Lung (tissue), 12 donors: ENCODE results near the gene RTP5. TPM values are rescaled to one million over a fixed set of nuclear protein-coding genes. Genes with fewer than 3 reads are reported as not detected.

Experiments
- ATAC-seq: fragments of 200-7000 bp; cut with Tn5 transposase; one replicate; pipeline ENCODE4 v1.9.1; 2020; ENCODE audit warnings: moderate number of reproducible peaks; ENCODE audit not compliant: insufficient read depth, low FRiP score
- DNase-seq, 3 donors: peaks; one replicate each; pipeline ENCODE4 v3.0.0-alpha.2; 2013 to 2017
- H3K27ac ChIP-seq, 2 donors: one replicate each; pipeline ENCODE4 v1.5.1; 2013; ENCODE audit warnings: mild to moderate bottlenecking in 2 of 2, moderate library complexity in 2 of 2, control low read depth in 1 of 2, inconsistent platforms in 1 of 2, low read depth in 1 of 2, low read length in 1 of 2
- H3K27me3 ChIP-seq, 3 donors: one replicate each; pipeline ENCODE4 v1.5.1; 2013; ENCODE audit warnings: low read length in 2 of 3; ENCODE audit not compliant: control insufficient read depth in 3 of 3, insufficient read depth in 3 of 3
- H3K36me3 ChIP-seq, 4 donors: one replicate each; pipeline ENCODE4 v1.5.1; 2013; ENCODE audit warnings: low read length in 4 of 4, mild to moderate bottlenecking in 1 of 4, moderate library complexity in 1 of 4; ENCODE audit not compliant: control insufficient read depth in 4 of 4, insufficient read depth in 4 of 4
- H3K4me1 ChIP-seq, 5 donors: one replicate each; pipeline ENCODE4 v1.5.1; 2013; ENCODE audit warnings: low read length in 5 of 5, mild to moderate bottlenecking in 2 of 5, moderate library complexity in 1 of 5; ENCODE audit not compliant: control insufficient read depth in 5 of 5, insufficient read depth in 5 of 5
- H3K4me3 ChIP-seq: one replicate; pipeline ENCODE4 v1.5.1; 2013; ENCODE audit warnings: mild to moderate bottlenecking, control low read depth, moderate library complexity
- H3K9ac ChIP-seq, 2 donors: one replicate each; pipeline ENCODE4 v1.5.1; 2013; ENCODE audit warnings: low read length in 2 of 2, control low read depth in 1 of 2; ENCODE audit not compliant: insufficient read depth in 1 of 2
- H3K9me3 ChIP-seq, 4 donors: one replicate each; pipeline ENCODE4 v1.5.1; 2013; ENCODE audit warnings: low read length in 3 of 4, mild to moderate bottlenecking in 1 of 4, moderate library complexity in 1 of 4; ENCODE audit not compliant: control insufficient read depth in 4 of 4, insufficient read depth in 3 of 4
- WGBS, 2 donors: extraction: QIAGEN DNeasy Blood & Tissue Kit; methylation state at CpG; one replicate each; pipeline ENCODE4 v1.1.7; 2013; 5-methylcytosine and 5-hydroxymethylcytosine counted together
- polyA plus RNA-seq, 2 donors: library from polyadenylated mRNA; stranded (reverse); fragments of 200-250 nt; gene quantifications; one replicate each; pipeline ENCODE4 v1.2.1, GENCODE V29; 2013
- total RNA-seq, 2 donors: library from RNA; depleted of rRNA in 1 of 2; stranded (reverse); fragments of >200 nt in 1 of 2; gene quantifications; one replicate each; pipeline ENCODE4 v1.2.1, GENCODE V29; 2014 to 2021
- TF ChIP-seq, protein P1 (sequence below): IDR thresholded peaks from 2 replicates; pipeline ENCODE4 v1.5.1; 2012; ENCODE audit warnings: mild to moderate bottlenecking; ENCODE audit errors: control extremely low read depth, extremely low read depth
- donor health status: control.
- donor health status: control.
- donor health status: Bipolar disorder and iron deficiency.
- donor health status: healthy.
- donor health status: DM: yes; HTN: yes; CAD: no.

RTP5 gene
- total and polyA plus RNA-seq, 4 donors = 0.08 to 0.13 (median 0.09) TPM; not detected in 1

GRCh38 chr2:241894056-241894641 lies 24.6 kb downstream of the RTP5 start:
- no peak overlapping the region for H3K27ac ChIP-seq
- H3K27me3 ChIP-seq = no peaks in the 10 kb centered on the region
- WGBS, 2 donors = 92% methylated on average over 22 to 23 of the region's 23 CpGs
- TF ChIP-seq, protein P1, sequence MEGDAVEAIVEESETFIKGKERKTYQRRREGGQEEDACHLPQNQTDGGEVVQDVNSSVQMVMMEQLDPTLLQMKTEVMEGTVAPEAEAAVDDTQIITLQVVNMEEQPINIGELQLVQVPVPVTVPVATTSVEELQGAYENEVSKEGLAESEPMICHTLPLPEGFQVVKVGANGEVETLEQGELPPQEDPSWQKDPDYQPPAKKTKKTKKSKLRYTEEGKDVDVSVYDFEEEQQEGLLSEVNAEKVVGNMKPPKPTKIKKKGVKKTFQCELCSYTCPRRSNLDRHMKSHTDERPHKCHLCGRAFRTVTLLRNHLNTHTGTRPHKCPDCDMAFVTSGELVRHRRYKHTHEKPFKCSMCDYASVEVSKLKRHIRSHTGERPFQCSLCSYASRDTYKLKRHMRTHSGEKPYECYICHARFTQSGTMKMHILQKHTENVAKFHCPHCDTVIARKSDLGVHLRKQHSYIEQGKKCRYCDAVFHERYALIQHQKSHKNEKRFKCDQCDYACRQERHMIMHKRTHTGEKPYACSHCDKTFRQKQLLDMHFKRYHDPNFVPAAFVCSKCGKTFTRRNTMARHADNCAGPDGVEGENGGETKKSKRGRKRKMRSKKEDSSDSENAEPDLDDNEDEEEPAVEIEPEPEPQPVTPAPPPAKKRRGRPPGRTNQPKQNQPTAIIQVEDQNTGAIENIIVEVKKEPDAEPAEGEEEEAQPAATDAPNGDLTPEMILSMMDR = no peak
- no peak overlapping the region for H3K4me3 ChIP-seq
- H3K36me3 ChIP-seq = no peaks in the 10 kb centered on the region
- H3K9ac ChIP-seq = no peak overlapping the region
- H3K4me1 ChIP-seq = peaks cover 0 to 12% (median 0%) of the 10 kb centered on the region in 5 donors
- no peaks in the 10 kb centered on the region for H3K9me3 ChIP-seq
- ATAC-seq = no peak
- DNase-seq = no peak

DNA sequence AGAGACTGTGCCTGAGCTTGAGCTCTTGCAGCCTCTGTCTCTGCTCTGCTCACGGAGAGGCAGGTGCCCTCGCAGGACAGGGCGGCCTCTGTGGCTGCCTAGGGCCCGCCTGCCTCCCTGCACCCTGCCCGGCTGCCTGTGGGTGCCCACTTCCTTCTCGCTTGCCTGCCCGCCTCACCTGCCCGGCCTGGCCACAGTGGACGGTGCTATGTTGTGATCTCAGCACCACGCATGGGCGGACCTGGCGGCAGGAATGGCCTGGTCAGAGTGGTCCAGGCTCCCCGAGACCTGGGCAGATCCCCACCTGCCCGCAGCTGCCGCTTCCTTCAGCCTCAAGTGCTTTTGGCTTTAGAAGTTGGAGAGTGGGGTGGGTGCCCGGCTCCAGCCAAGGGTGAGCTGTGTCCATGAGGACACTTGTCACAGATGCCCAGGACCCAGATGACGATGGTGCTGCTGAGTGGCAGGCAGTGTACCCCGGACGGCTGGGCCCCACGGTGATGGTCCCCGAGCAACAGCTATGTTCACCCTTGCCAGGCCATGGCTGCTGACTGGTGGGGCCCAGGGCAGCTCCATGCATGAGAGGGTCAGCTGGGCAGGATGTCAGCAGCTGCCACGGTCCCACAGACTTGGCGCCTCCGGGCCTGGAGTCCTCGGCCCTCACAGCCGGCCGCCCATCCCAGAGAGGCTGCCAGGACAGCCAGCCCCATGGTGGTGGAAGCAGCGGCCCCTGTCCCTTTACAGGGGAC lies 25.3 kb downstream of the RTP5 start:
- no peak for DNase-seq
- Histone ChIP-seq H3K9me3 (no peaks in the 10 kb centered on the region), H3K4me3 (no peak overlapping the region), H3K9ac (no peak overlapping the region), H3K27ac (no peak overlapping the region), H3K4me1 (peaks cover 0 to 16% (median 0%) of the 10 kb centered on the region in 5 donors), H3K36me3 (no peaks in the 10 kb centered on the region), H3K27me3 (no peaks in the 10 kb centered on the region)
- ATAC-seq = no peak
- WGBS, 2 donors = 89 to 90% methylated on average over 28 of the region's 28 CpGs
- TF ChIP-seq, protein P1 = no peak

DNA sequence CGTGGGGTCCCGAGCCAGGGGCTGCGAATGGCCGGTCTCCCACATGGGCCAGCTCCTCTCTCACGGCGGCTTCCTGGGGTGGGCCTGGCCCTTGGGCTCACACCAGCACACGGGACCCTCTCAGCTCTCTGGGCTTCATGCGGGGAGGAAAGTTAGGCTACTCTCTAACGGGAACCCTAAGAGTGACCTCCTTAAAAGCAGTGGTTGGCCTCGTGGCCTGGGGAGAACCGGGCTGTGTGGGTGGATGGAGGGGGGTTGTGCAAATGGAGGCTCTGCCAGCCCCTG lies 25.8 kb downstream of the RTP5 start:
- H3K4me1 ChIP-seq = peaks cover 0 to 20% (median 2%) of the 10 kb centered on the region in 5 donors
- no peaks in the 10 kb centered on the region for H3K9me3 ChIP-seq
- WGBS, 2 donors = 85 to 90% methylated on average over 11 of the region's 11 CpGs
- ATAC-seq = no peak
- H3K27ac ChIP-seq = no peak overlapping the region
- no peak overlapping the region for H3K9ac ChIP-seq
- H3K36me3 ChIP-seq = no peaks in the 10 kb centered on the region
- no peak overlapping the region for H3K4me3 ChIP-seq
- TF ChIP-seq, protein P1 = no peak
- DNase-seq = no peak
- no peaks in the 10 kb centered on the region for H3K27me3 ChIP-seq
